C4-2B (cell line): ENCODE data around the gene ANO2.
A peak's percentile ranks its signal among the peaks of the same experiment; 100 is the strongest.

ENCODE experiments used
- H3K27ac ChIP-seq: fragments of 450-650 bp; 2 replicates; pipeline ENCODE4 v1.5.1; 2017
- CTCF ChIP-seq: fragments of 450-650 bp; conservative IDR thresholded peaks from 2 replicates; pipeline ENCODE4 v1.5.1; 2017; ENCODE audit warnings: mild to moderate bottlenecking
- ZFX ChIP-seq: fragments of 450-650 bp; IDR thresholded peaks from 2 replicates; pipeline ENCODE4 v1.6.1; 2017

Gene ANO2

GRCh38 chr12:5872745-5873144 is 72.3 kb downstream of the ANO2 start:
- TF ChIP-seq CTCF, result peak; percentile 43
- no peak for TF ChIP-seq ZFX
- H3K27ac ChIP-seq, result no peak overlapping the region

DNA sequence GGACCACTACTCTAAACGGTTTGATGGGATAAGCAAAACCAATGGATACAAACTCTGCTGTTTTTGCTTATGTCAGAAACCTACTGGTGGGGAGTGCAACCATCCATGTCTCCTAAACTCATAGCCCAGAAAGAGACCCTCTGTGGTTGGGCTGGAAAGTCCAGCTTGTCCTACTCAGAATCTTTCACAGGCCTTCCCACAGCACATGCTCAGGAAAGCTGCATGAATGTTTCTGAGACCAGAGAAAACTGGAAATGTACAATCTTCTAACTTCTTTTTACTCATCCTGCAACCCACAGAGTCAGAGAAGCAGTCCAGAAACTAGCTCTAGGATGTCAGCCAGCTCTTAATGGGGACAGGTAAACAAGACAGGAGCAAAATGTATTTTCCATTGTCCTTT is 73.3 kb downstream of the ANO2 start:
- no peak for TF ChIP-seq CTCF
- no peak for TF ChIP-seq ZFX
- no peak overlapping the region for H3K27ac ChIP-seq

GRCh38 chr12:5870183-5870582 is 74.9 kb downstream of the ANO2 start:
- H3K27ac ChIP-seq, result no peak overlapping the region
- TF ChIP-seq ZFX, result no peak
- no peak for TF ChIP-seq CTCF

DNA sequence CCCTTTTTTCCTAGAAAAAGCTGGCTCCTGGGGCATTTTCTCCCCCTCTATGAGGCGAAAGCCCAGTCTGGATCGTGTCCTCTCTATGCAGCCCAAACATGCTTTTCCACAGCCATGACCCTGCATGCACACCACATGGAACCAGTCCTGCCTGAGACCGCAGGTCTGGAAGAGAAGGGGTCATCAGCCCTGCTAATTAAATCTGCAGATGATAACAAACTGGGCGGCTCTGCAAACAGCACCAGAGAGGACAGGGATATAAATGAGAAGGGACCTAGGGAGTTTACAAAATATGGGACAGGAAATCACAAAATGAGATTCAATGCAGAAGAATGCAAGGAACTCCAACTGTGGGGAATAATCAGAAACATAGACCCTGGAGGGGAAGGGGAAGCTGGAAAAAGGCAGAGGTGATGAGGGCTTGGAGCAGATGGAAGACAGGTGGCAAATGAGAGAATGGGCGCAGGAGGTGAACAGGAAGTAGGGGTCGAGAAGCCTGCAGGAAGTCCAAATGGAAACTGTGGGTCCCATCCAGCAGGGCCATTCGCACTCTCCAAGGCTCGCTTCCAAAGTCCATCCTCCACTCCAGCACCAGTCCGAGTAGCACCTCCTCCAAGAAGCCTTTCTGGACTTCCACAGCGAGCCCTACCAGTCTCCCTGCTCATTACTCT is 76.3 kb downstream of the ANO2 start:
- H3K27ac ChIP-seq, result no peak overlapping the region
- TF ChIP-seq CTCF (no peak), ZFX (no peak)

DNA sequence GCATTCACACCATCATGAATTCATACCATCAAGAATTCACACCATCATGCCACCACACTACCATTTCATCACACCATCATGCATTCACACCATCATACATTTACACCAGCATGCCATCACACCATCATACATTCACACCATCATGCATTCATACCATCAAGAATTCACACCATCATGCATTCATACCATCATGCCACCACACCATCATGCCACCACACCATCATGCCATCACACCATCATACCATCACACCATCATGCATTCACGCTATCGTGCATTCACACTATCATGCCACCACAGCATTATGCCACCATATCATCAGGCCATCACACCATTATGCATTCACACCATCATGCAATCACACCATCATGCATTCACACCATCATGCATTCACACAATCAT is 79.7 kb downstream of the ANO2 start:
- TF ChIP-seq ZFX, result no peak
- no peak for TF ChIP-seq CTCF
- no peak overlapping the region for H3K27ac ChIP-seq

DNA sequence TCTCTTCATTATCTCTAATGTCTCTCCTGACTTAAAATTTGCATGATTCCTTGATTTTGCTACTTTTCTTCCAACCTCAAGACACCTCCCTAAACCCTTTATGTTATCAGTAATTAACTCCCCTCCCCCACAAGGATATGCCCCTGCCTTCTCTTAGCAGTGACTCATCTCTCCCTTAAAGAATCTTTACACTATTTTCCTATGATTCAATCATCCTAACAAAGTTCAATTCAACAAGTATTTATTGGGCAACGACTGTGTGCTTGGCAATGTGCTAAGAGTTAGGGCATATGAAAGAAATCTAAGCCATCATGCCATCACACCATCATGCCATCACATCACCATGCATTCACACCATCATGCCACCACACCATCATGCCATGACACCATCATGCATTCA is 80.1 kb downstream of the ANO2 start:
- TF ChIP-seq ZFX, result no peak
- TF ChIP-seq CTCF, result no peak

DNA sequence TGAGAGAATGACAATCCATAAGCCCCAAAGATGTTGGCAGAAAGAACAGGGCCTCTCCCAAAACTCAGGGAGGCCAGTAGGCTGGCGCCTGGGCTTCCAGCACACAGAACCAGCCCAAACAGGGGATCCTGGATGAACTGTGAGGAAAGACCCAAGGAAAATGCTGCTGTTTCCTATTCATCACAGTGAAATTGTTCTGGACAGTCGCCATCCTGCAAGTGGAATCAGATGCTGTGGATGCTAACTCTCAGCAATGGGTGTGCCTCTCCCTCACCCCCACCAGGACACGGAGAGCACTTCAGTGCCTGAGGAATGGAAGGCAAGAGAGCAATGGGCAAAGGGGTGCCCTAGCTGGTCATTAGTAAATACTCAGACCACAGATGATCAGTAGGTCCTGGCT is 80.8 kb downstream of the ANO2 start:
- TF ChIP-seq CTCF (no peak), ZFX (no peak)
- H3K27ac ChIP-seq, result no peak overlapping the region

More for the DNA sequence above, 80.1 kb downstream of the ANO2 start:
- no peak overlapping the region for H3K27ac ChIP-seq
